Fibroblast of skin of right quadriceps (primary cell): ENCODE results near the gene PRUNE2.

Source experiments
- DNase-seq: peaks from one replicate; pipeline ENCODE4 v3.0.0-alpha.2; 2013

The PRUNE2 gene

GRCh38 chr9:76901801-76902200 is 4.1 kb downstream of the PRUNE2 start:
- no peak for DNase-seq

- DNase-seq, result no peak
Measured at GRCh38 chr9:76900884-76901440, 5.0 kb downstream of the PRUNE2 start.

- DNase-seq, result no peak
Measured at GRCh38 chr9:76898786-76899185, 7.1 kb downstream of the PRUNE2 start.

- DNase-seq, result no peak
Measured at GRCh38 chr9:76897804-76898525, 7.9 kb downstream of the PRUNE2 start.

GRCh38 chr9:76896035-76896434 is 9.9 kb downstream of the PRUNE2 start:
- no peak for DNase-seq

GRCh38 chr9:76895186-76895585 is 10.7 kb downstream of the PRUNE2 start:
- no peak for DNase-seq

GRCh38 chr9:76894198-76894597 is 11.7 kb downstream of the PRUNE2 start:
- DNase-seq, result no peak

GRCh38 chr9:76893395-76893932 is 12.4 kb downstream of the PRUNE2 start:
- no peak for DNase-seq

GRCh38 chr9:76891874-76892273 is 14.0 kb downstream of the PRUNE2 start:
- DNase-seq, result no peak

- DNase-seq, result no peak
Measured at GRCh38 chr9:76891279-76891678, 14.6 kb downstream of the PRUNE2 start.

- no peak for DNase-seq
Measured at GRCh38 chr9:76887951-76888350, 18.0 kb downstream of the PRUNE2 start.

GRCh38 chr9:76887003-76887821 is 18.7 kb downstream of the PRUNE2 start:
- peak; percentile 12 for DNase-seq

GRCh38 chr9:76886318-76886717 is 19.6 kb downstream of the PRUNE2 start:
- DNase-seq, result no peak

- DNase-seq, result no peak
Measured at GRCh38 chr9:76884823-76885222, 21.1 kb downstream of the PRUNE2 start.

- DNase-seq, result no peak
Measured at GRCh38 chr9:76883341-76883855, 22.5 kb downstream of the PRUNE2 start.

- no peak for DNase-seq
Measured at GRCh38 chr9:76882686-76883085, 23.2 kb downstream of the PRUNE2 start.

GRCh38 chr9:76880210-76880609 is 25.7 kb downstream of the PRUNE2 start:
- no peak for DNase-seq

- no peak for DNase-seq
Measured at GRCh38 chr9:76878933-76879332, 27.0 kb downstream of the PRUNE2 start.

- no peak for DNase-seq
Measured at GRCh38 chr9:76877961-76878360, 28.0 kb downstream of the PRUNE2 start.

- DNase-seq, result peak; percentile 15
Measured at GRCh38 chr9:76876098-76876497, 29.8 kb downstream of the PRUNE2 start.

GRCh38 chr9:76873821-76874220 is 32.1 kb downstream of the PRUNE2 start:
- no peak for DNase-seq

- DNase-seq, result peak; percentile 47
Measured at GRCh38 chr9:76873056-76873792, 32.7 kb downstream of the PRUNE2 start.

GRCh38 chr9:76868897-76869296 is 37.0 kb downstream of the PRUNE2 start:
- DNase-seq, result peak; percentile 42
